GM12892 (cell line): ENCODE data around the gene NMUR2.

ENCODE experiments used
- POLR2A ChIP-seq: IDR thresholded peaks from 2 replicates; pipeline ENCODE4 v1.6.1; 2011; ENCODE audit warnings: low read depth, low read length, control low read depth
- POLR2AphosphoS5 ChIP-seq: IDR thresholded peaks from 2 replicates; pipeline ENCODE4 v1.6.1; 2011; ENCODE audit warnings: low read depth, low read length, control low read depth

DNA sequence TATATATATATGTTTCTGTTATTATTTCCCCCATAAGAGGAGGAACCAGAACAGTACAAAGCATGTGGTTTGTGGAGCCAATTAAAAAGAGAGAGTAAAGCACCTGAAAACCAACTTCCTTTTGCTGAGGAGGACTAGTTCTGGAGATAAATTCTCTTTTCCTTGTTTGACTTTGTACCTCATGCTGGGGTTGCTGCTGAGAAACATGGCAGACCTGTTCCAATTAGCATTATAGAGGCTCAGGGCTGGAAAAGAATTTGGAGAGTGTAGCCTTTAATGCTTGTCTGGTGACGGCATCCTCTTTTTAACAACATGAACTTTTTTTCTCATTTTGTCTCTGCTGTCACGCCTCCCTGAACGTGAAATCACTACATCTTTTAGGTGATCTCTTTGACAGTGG, 32.8 kb upstream of the NMUR2 start:
- TF ChIP-seq POLR2A (no peak), POLR2AphosphoS5 (no peak)
